DND-41 (cell line): ENCODE measurements around the gene HES2.

Experiments used
- ATAC-seq: fragments of 200-7000 bp; cut with Tn5 transposase; 3 replicates; pipeline ENCODE4 v1.9.1; 2021; ENCODE audit warnings: low read depth; ENCODE audit not compliant: insufficient read depth
- DNase-seq: peaks from one replicate; pipeline ENCODE4 v3.0.0-alpha.2; 2020
- H2AFZ ChIP-seq: 2 replicates; pipeline ENCODE4 v1.6.0; 2012; ENCODE audit warnings: low read depth, low read length
- H3K27ac ChIP-seq: 2 replicates; pipeline ENCODE4 v1.5.1; 2012; ENCODE audit warnings: low read length, inconsistent platforms
- H3K27me3 ChIP-seq: fragments of 200-600 bp; sonication (generic); 2 replicates; pipeline ENCODE4 v1.6.0; 2012; ENCODE audit warnings: low read length, mild to moderate bottlenecking, inconsistent platforms; ENCODE audit not compliant: insufficient read depth, poor library complexity
- H3K36me3 ChIP-seq: 2 replicates; pipeline ENCODE4 v1.5.1; 2012; ENCODE audit warnings: low read length, inconsistent platforms; ENCODE audit not compliant: insufficient read depth
- H3K4me1 ChIP-seq: 2 replicates; pipeline ENCODE4 v1.5.1; 2012; ENCODE audit warnings: mild to moderate bottlenecking, low read length; ENCODE audit not compliant: insufficient read depth
- H3K4me2 ChIP-seq: 2 replicates; pipeline ENCODE4 v1.6.0; 2012; ENCODE audit warnings: mild to moderate bottlenecking, moderate library complexity, low read length, inconsistent platforms; ENCODE audit not compliant: insufficient read depth
- H3K4me3 ChIP-seq, 2 experiments: fragments of 200-600 bp in 1 of 2; shearing (Covaris generic) in 1 of 2; 2 replicates each; pipeline ENCODE4 v1.5.1; 2012 to 2016; ENCODE audit warnings: inconsistent platforms in 2 of 2, low read length in 2 of 2, mild to moderate bottlenecking in 2 of 2, low read depth in 1 of 2, moderate library complexity in 1 of 2
- H3K79me2 ChIP-seq: 2 replicates; pipeline ENCODE4 v1.6.0; 2012; ENCODE audit warnings: low read length, inconsistent platforms; ENCODE audit not compliant: insufficient read depth
- H3K9ac ChIP-seq: 2 replicates; pipeline ENCODE4 v1.6.0; 2012; ENCODE audit warnings: low read depth, mild to moderate bottlenecking, inconsistent platforms, low read length, moderate library complexity
- H3K9me3 ChIP-seq: 2 replicates; pipeline ENCODE4 v1.5.1; 2012; ENCODE audit warnings: low read length, moderate library complexity, mild to moderate bottlenecking, inconsistent platforms; ENCODE audit not compliant: insufficient read depth, severe bottlenecking
- H4K20me1 ChIP-seq: 2 replicates; pipeline ENCODE4 v1.6.0; 2012; ENCODE audit warnings: low read length; ENCODE audit not compliant: insufficient read depth
- EZH2 ChIP-seq: IDR thresholded peaks from 3 replicates; pipeline ENCODE4 v1.6.1; 2012; ENCODE audit warnings: borderline replicate concordance, low read depth, mild to moderate bottlenecking, moderate library complexity, low read length, inconsistent platforms; ENCODE audit not compliant: severe bottlenecking
- TF ChIP-seq, protein P1 (sequence below): IDR thresholded peaks from 2 replicates; pipeline ENCODE4 v1.5.1; 2012; ENCODE audit warnings: borderline replicate concordance, low read length, moderate library complexity, mild to moderate bottlenecking; ENCODE audit not compliant: poor library complexity, severe bottlenecking; ENCODE audit errors: extremely low read depth

HES2 gene

DNA sequence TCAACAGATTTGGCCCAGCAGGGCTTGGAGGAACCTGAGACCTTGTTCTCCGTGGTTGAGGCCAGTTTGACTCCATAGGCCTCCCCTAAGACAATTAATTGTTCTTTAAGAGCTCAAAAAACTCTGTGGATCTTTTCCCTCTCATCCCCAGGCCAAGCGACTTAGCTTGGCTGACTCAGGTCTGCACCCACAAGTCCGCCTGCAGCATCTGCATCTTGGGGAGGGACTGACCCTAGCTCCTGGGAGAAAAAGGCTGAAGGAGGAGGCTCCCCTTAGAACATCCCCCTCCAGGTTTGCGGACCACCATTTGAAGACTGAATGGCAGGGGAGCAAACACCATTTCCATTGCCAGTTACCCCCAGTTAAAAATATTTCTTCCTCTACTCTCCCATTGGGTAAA lies 1.5 kb upstream of the HES2 start:
- TF ChIP-seq EZH2, result no peak
- TF ChIP-seq, protein P1, sequence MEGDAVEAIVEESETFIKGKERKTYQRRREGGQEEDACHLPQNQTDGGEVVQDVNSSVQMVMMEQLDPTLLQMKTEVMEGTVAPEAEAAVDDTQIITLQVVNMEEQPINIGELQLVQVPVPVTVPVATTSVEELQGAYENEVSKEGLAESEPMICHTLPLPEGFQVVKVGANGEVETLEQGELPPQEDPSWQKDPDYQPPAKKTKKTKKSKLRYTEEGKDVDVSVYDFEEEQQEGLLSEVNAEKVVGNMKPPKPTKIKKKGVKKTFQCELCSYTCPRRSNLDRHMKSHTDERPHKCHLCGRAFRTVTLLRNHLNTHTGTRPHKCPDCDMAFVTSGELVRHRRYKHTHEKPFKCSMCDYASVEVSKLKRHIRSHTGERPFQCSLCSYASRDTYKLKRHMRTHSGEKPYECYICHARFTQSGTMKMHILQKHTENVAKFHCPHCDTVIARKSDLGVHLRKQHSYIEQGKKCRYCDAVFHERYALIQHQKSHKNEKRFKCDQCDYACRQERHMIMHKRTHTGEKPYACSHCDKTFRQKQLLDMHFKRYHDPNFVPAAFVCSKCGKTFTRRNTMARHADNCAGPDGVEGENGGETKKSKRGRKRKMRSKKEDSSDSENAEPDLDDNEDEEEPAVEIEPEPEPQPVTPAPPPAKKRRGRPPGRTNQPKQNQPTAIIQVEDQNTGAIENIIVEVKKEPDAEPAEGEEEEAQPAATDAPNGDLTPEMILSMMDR, result no peak
- Histone ChIP-seq H2AFZ (no peak overlapping the region), H3K79me2 (no peaks in the 10 kb centered on the region), H3K27me3 (peaks cover 7% of the 10 kb centered on the region), H3K27ac (no peak overlapping the region), H3K9ac (no peak overlapping the region), H3K9me3 (no peaks in the 10 kb centered on the region), H4K20me1 (no peaks in the 10 kb centered on the region; the same call in 1 of the 2 replicates), H3K4me1 (peaks cover 4% of the 10 kb centered on the region; the same call in 1 of the 2 replicates), H3K4me3 (no peak overlapping the region), H3K36me3 (no peaks in the 10 kb centered on the region), H3K4me2 (no peak overlapping the region)
- DNase-seq (no peak), ATAC-seq (no peak)

DNA sequence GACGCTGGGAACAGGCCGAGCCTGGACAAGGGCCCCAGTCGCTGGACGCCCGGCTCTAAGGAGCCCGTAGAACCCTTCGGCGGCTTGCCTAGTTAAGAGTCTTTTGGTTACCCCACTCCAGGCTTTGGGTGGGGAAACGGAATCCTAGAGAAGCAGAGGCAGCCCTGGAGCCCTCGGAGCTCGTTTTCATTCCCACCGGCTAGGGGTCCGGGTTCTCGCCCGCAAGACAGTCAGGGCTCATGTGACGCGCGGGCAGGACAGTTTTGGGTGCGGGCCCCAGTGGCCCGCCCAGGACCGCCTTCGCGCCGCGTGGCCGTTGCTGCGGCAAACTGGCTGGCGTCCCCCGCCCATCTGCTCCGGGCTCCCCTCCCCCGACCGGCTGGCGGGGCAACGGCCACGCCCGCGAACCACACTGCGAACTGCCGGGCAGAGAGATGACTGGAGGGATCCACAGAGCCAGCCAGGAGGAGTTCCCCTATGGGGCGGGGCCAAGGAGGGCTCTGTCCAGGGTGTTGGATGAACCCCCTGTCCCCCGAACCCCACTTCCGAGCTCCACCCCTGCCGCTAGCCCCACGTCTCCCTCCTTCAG lies 829 bp upstream of the HES2 start:
- Histone ChIP-seq H3K27ac (no peak overlapping the region), H3K27me3 (peaks cover 7% of the 10 kb centered on the region), H3K4me2 (no peak overlapping the region), H3K36me3 (no peaks in the 10 kb centered on the region), H3K4me1 (peaks cover 4% of the 10 kb centered on the region; the same call in 1 of the 2 replicates), H3K9ac (no peak overlapping the region), H3K4me3 (no peak overlapping the region), H4K20me1 (no peaks in the 10 kb centered on the region; the same call in 1 of the 2 replicates), H2AFZ (no peak overlapping the region), H3K9me3 (no peaks in the 10 kb centered on the region), H3K79me2 (no peaks in the 10 kb centered on the region)
- ATAC-seq (no peak), DNase-seq (no peak)
- TF ChIP-seq EZH2, result no peak
- TF ChIP-seq, protein P1, result no peak

DNA sequence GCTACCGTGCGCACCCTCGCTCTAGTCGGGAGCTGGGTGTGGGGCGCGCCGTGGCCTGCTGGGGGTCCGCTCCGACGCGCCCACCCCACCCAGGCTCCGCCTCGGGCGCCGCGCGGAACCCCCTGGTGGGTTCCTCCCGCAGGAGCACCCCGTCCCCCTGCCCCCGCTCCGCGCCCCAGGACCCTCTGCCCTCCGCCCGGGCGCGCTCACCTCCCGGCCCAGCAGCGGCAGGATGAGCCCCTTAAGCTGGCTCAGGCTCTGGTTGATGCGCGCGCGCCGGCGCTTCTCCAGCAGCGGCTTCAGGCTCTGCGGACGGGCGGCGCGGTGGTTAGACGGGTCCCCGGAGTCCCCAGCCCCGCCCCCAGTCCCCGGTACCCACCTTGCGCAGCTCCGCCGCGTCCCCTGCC lies 319 bp downstream of the HES2 start:
- no peak overlapping the region for H2AFZ ChIP-seq
- no peaks in the 10 kb centered on the region for H3K36me3 ChIP-seq
- H3K4me2 ChIP-seq, result no peak overlapping the region
- no peaks in the 10 kb centered on the region for H3K79me2 ChIP-seq
- H3K4me3 ChIP-seq, result no peak overlapping the region
- no peaks in the 10 kb centered on the region for H4K20me1 ChIP-seq
- DNase-seq (no peak), ATAC-seq (no peak)
- TF ChIP-seq, protein P1, result no peak
- no peak for TF ChIP-seq EZH2
- H3K27ac ChIP-seq, result no peak overlapping the region
- H3K4me1 ChIP-seq, result peaks cover 4% of the 10 kb centered on the region; the same call in 1 of the 2 replicates
- H3K9me3 ChIP-seq, result no peaks in the 10 kb centered on the region
- H3K27me3 ChIP-seq, result peaks cover 7% of the 10 kb centered on the region
- H3K9ac ChIP-seq, result no peak overlapping the region
